Neural progenitor cell (in vitro differentiated cells): Measurements from ENCODE around the gene COL11A2. TPM values are rescaled to one million over a fixed set of nuclear protein-coding genes. Genes with fewer than 3 reads are reported as not detected.

Experiments used
- DNase-seq: peaks from one replicate; pipeline ENCODE4 v3.0.0-alpha.2; 2016; ENCODE audit warnings: low spot score
- H2AFZ ChIP-seq: fragments of 200-600 bp; sonication (generic); replicated peaks from 2 replicates; pipeline ENCODE4 v1.6.1; 2016; ENCODE audit warnings: antibody characterized with exemption
- H3F3A ChIP-seq: fragments of 200-600 bp; sonication (generic); 2 replicates; pipeline ENCODE4 v1.6.1; 2016; ENCODE audit warnings: antibody characterized with exemption, low read depth
- H3K27ac ChIP-seq: fragments of 200-600 bp; sonication (generic); 2 replicates; pipeline ENCODE4 v1.5.1; 2016; ENCODE audit warnings: mild to moderate bottlenecking
- H3K27me3 ChIP-seq: fragments of 200-600 bp; sonication (generic); 2 replicates; pipeline ENCODE4 v1.6.1; 2016; ENCODE audit warnings: mild to moderate bottlenecking, moderate library complexity
- H3K36me3 ChIP-seq: fragments of 200-600 bp; sonication (generic); 2 replicates; pipeline ENCODE4 v1.5.1; 2016
- H3K4me1 ChIP-seq: fragments of 200-600 bp; sonication (generic); 2 replicates; pipeline ENCODE4 v1.6.1; 2016; ENCODE audit warnings: mixed run types
- H3K4me2 ChIP-seq: fragments of 200-600 bp; sonication (generic); 2 replicates; pipeline ENCODE4 v1.6.1; 2016
- H3K4me3 ChIP-seq: fragments of 200-600 bp; sonication (generic); 2 replicates; pipeline ENCODE4 v1.5.1; 2016
- H3K79me2 ChIP-seq: fragments of 200-600 bp; sonication (generic); 2 replicates; pipeline ENCODE4 v1.6.1; 2016; ENCODE audit warnings: low read depth
- H3K9ac ChIP-seq: fragments of 200-600 bp; sonication (generic); 2 replicates; pipeline ENCODE4 v1.6.1; 2016
- H3K9me3 ChIP-seq: fragments of 200-600 bp; sonication (generic); 2 replicates; pipeline ENCODE4 v1.5.1; 2016; ENCODE audit warnings: low read depth
- H4K20me1 ChIP-seq: fragments of 200-600 bp; sonication (generic); 2 replicates; pipeline ENCODE4 v1.6.1; 2016; ENCODE audit warnings: low read depth
- H3K27ac Mint-ChIP-seq: 3 replicates; pipeline ENCODE4 v1.8.0; 2021; ENCODE audit warnings: mixed read lengths
- H3K27me3 Mint-ChIP-seq: 2 replicates; pipeline ENCODE4 v1.8.0; 2022; ENCODE audit warnings: low read depth, mild to moderate bottlenecking, inconsistent platforms, moderate library complexity, mixed read lengths; ENCODE audit not compliant: insufficient read depth
- H3K36me3 Mint-ChIP-seq: 3 replicates; pipeline ENCODE4 v1.8.0; 2021; ENCODE audit warnings: mixed read lengths
- H3K4me1 Mint-ChIP-seq: 3 replicates; pipeline ENCODE4 v1.8.0; 2021; ENCODE audit warnings: mixed read lengths
- H3K4me3 Mint-ChIP-seq: 3 replicates; pipeline ENCODE4 v1.8.0; 2021; ENCODE audit warnings: mild to moderate bottlenecking, moderate library complexity, mixed read lengths
- H3K9me3 Mint-ChIP-seq: 3 replicates; pipeline ENCODE4 v1.8.0; 2020; ENCODE audit warnings: mixed read lengths
- EZH2 ChIP-seq: fragments of 200-600 bp; sonication (generic); IDR thresholded peaks from 2 replicates; pipeline ENCODE4 v1.6.1; 2017; ENCODE audit warnings: antibody characterized with exemption, mild to moderate bottlenecking, moderate library complexity
- EZH2phosphoT487 ChIP-seq: fragments of 200-600 bp; sonication (generic); IDR thresholded peaks from 2 replicates; pipeline ENCODE4 v1.6.1; 2017; ENCODE audit warnings: antibody characterized with exemption
- total RNA-seq: library from RNA; depleted of rRNA; stranded (reverse); fragments of >200 nt; gene quantifications from 2 replicates; pipeline ENCODE4 v1.2.3, GENCODE V29; 2015; ENCODE audit warnings: low replicate concordance
- TF ChIP-seq, protein P1 (sequence below): fragments of 200-600 bp; sonication (generic); IDR thresholded peaks from 2 replicates; pipeline ENCODE4 v1.5.1; 2017; ENCODE audit warnings: antibody characterized with exemption, mild to moderate bottlenecking

COL11A2 gene
- total RNA-seq, 1 donor from 2014 or later = 0.49 TPM

GRCh38 chr6:33213989-33214335, 21.7 kb upstream of the COL11A2 start:
- Histone ChIP-seq H3K79me2 (peaks cover 7% of the 10 kb centered on the region), H4K20me1 (peaks cover 38% of the 10 kb centered on the region), H3F3A (peaks cover 28% of the 10 kb centered on the region), H3K9ac (peak overlapping the region; percentile 44), H3K36me3 (no peaks in the 10 kb centered on the region), H3K9me3 (no peaks in the 10 kb centered on the region), H3K27me3 (peaks cover 81% of the 10 kb centered on the region), H3K4me1 (peaks cover 17% of the 10 kb centered on the region), H3K27ac (no peak overlapping the region), H3K4me3 (peak overlapping the region; percentile 59), H2AFZ (peak overlapping the region; percentile 89), H3K4me2 (peak overlapping the region; percentile 86)
- Mint-ChIP-seq H3K36me3 (peaks cover 17% of the 10 kb centered on the region), H3K27me3 (peaks cover 16% of the 10 kb centered on the region), H3K4me3 (peak overlapping the region; percentile 85), H3K9me3 (no peaks in the 10 kb centered on the region), H3K27ac (peak overlapping the region; percentile 94), H3K4me1 (peaks cover 61% of the 10 kb centered on the region)
- no peak for DNase-seq
- TF ChIP-seq, protein P1, sequence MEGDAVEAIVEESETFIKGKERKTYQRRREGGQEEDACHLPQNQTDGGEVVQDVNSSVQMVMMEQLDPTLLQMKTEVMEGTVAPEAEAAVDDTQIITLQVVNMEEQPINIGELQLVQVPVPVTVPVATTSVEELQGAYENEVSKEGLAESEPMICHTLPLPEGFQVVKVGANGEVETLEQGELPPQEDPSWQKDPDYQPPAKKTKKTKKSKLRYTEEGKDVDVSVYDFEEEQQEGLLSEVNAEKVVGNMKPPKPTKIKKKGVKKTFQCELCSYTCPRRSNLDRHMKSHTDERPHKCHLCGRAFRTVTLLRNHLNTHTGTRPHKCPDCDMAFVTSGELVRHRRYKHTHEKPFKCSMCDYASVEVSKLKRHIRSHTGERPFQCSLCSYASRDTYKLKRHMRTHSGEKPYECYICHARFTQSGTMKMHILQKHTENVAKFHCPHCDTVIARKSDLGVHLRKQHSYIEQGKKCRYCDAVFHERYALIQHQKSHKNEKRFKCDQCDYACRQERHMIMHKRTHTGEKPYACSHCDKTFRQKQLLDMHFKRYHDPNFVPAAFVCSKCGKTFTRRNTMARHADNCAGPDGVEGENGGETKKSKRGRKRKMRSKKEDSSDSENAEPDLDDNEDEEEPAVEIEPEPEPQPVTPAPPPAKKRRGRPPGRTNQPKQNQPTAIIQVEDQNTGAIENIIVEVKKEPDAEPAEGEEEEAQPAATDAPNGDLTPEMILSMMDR = no peak
- TF ChIP-seq EZH2 (no peak), EZH2phosphoT487 (no peak)

GRCh38 chr6:33213166-33213988, 21.1 kb upstream of the COL11A2 start:
- Histone ChIP-seq H4K20me1 (peaks cover 42% of the 10 kb centered on the region), H3K4me3 (peak overlapping the region; percentile 59), H3K27me3 (peaks cover 75% of the 10 kb centered on the region), H3K27ac (no peak overlapping the region), H3K36me3 (no peaks in the 10 kb centered on the region), H3K79me2 (peaks cover 10% of the 10 kb centered on the region), H3K9me3 (no peaks in the 10 kb centered on the region), H3F3A (peaks cover 31% of the 10 kb centered on the region), H2AFZ (peak overlapping the region; percentile 89), H3K9ac (peak overlapping the region; percentile 44), H3K4me1 (peaks cover 20% of the 10 kb centered on the region), H3K4me2 (peak overlapping the region; percentile 86)
- peaks cover 64% of the 10 kb centered on the region for H3K4me1 Mint-ChIP-seq
- DNase-seq = peak; percentile 63
- no peaks in the 10 kb centered on the region for H3K9me3 Mint-ChIP-seq
- peak overlapping the region; percentile 85 for H3K4me3 Mint-ChIP-seq
- H3K36me3 Mint-ChIP-seq = peaks cover 17% of the 10 kb centered on the region
- peak overlapping the region; percentile 94 for H3K27ac Mint-ChIP-seq
- TF ChIP-seq, protein P1 = no peak
- TF ChIP-seq EZH2phosphoT487 (no peak), EZH2 (no peak)
- peaks cover 16% of the 10 kb centered on the region for H3K27me3 Mint-ChIP-seq

- H3K4me1 ChIP-seq = peaks cover 20% of the 10 kb centered on the region
- H3K79me2 ChIP-seq = peaks cover 15% of the 10 kb centered on the region
- H3K9ac ChIP-seq = no peak overlapping the region
- H3K9me3 ChIP-seq = no peaks in the 10 kb centered on the region
- peak overlapping the region; percentile 86 for H3K4me2 ChIP-seq
- Mint-ChIP-seq H3K4me1 (peaks cover 60% of the 10 kb centered on the region), H3K9me3 (no peaks in the 10 kb centered on the region), H3K36me3 (peaks cover 17% of the 10 kb centered on the region), H3K27me3 (peaks cover 16% of the 10 kb centered on the region), H3K4me3 (peak overlapping the region; percentile 85), H3K27ac (peak overlapping the region; percentile 87)
- no peaks in the 10 kb centered on the region for H3K36me3 ChIP-seq
- TF ChIP-seq EZH2 = no peak
- TF ChIP-seq, protein P1 = no peak
- TF ChIP-seq EZH2phosphoT487 = no peak
- H3F3A ChIP-seq = peaks cover 31% of the 10 kb centered on the region
- peaks cover 70% of the 10 kb centered on the region for H3K27me3 ChIP-seq
- peaks cover 42% of the 10 kb centered on the region for H4K20me1 ChIP-seq
- DNase-seq = no peak
- no peak overlapping the region for H2AFZ ChIP-seq
- H3K27ac ChIP-seq = no peak overlapping the region
- H3K4me3 ChIP-seq = peak overlapping the region; percentile 59
Measured at GRCh38 chr6:33212857-33213165, 20.5 kb upstream of the COL11A2 start.
